ENCODE results near the gene MROH7.

DNA sequence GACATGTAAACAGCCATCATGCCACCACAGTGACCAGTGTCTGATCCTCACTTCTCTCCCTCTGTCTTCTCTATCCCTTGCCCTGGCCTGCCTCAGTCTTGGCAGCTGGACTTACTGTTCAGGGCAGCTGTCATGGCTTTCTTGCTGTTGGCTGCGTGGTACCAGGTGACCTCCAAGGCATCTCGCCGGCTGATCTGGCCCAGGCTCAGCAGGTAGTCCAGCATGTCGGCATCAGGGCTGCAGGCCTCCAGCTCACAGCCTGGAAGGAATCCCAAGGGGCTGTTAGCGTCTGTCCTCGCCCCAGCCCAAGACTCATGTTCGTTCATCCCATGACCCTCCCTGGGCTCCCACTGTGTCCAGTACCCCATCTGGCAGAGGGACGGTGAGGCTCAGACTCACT, 21.8 kb upstream of the MROH7 start:
- TF ChIP-seq CTCF (IDR thresholded peaks at IDR 0.05) (no peak), POLR2A (IDR thresholded peaks at IDR 0.05) (no peak)

Data from lower leg skin (tissue), 3 donors.